OCI-LY7 (cell line): ENCODE measurements around the gene WDR26. TPM values are rescaled to one million over a fixed set of nuclear protein-coding genes. Genes with fewer than 3 reads are reported as not detected.

Experiments used
- BruUV-seq: library from RNA; stranded (reverse); fragments of 400-500 nt; replicated peaks from 2 replicates; lab custom pipeline; 2021; lab: Mats Ljungman, UMichigan
- CTCF ChIA-PET: fragments of 300-600 bp; sonication (Branson Sonifier 250); formaldehyde crosslinking; loops from one replicate; lab custom pipeline; 2022; ENCODE audit warnings: antibody characterized with exemption; ENCODE audit not compliant: unreplicated experiment; lab: Charles Lee
- POLR2A ChIA-PET: fragments of 300-600 bp; sonication (Branson Sonifier 250); formaldehyde crosslinking; loops from one replicate; lab custom pipeline; 2022; ENCODE audit warnings: antibody characterized with exemption; lab: Charles Lee
- DNase-seq: peaks from one replicate; pipeline ENCODE4 v3.0.0-alpha.2; 2015; ENCODE audit warnings: low spot score
- H2AFZ ChIP-seq: fragments of 200-600 bp; sonication (generic), shearing (Covaris generic); 2 replicates; pipeline ENCODE4 v1.6.1; 2014; ENCODE audit warnings: mild to moderate bottlenecking, antibody characterized with exemption, low read length, moderate library complexity
- H3K27ac ChIP-seq: fragments of 200-600 bp; sonication (generic); 2 replicates; pipeline ENCODE4 v1.5.1; 2014; ENCODE audit warnings: mixed run types, low read depth, mild to moderate bottlenecking, moderate library complexity, low read length, inconsistent platforms; ENCODE audit not compliant: poor library complexity, severe bottlenecking
- H3K36me3 ChIP-seq: fragments of 200-600 bp; sonication (generic); 2 replicates; pipeline ENCODE4 v1.6.1; 2014; ENCODE audit warnings: mild to moderate bottlenecking, antibody characterized with exemption, low read length, moderate library complexity, mixed read lengths; ENCODE audit not compliant: insufficient read depth
- H3K4me1 ChIP-seq: fragments of 200-600 bp; sonication (generic); 2 replicates; pipeline ENCODE4 v1.5.1; 2014; ENCODE audit warnings: mild to moderate bottlenecking, low read length; ENCODE audit not compliant: insufficient read depth, poor library complexity, severe bottlenecking
- H3K4me2 ChIP-seq: fragments of 200-600 bp; sonication (generic); 2 replicates; pipeline ENCODE4 v1.6.1; 2014; ENCODE audit warnings: mild to moderate bottlenecking, low read length
- H3K4me3 ChIP-seq: fragments of 200-600 bp; sonication (generic); 2 replicates; pipeline ENCODE4 v1.5.1; 2014; ENCODE audit warnings: mild to moderate bottlenecking, low read depth, low read length; ENCODE audit not compliant: poor library complexity, severe bottlenecking
- H3K79me2 ChIP-seq: fragments of 200-600 bp; sonication (generic); 2 replicates; pipeline ENCODE4 v1.6.1; 2016; ENCODE audit warnings: low read depth, mild to moderate bottlenecking, low read length, moderate library complexity, mixed read lengths; ENCODE audit not compliant: insufficient read depth
- H3K9me2 ChIP-seq: fragments of 200-600 bp; sonication (generic); 2 replicates; pipeline ENCODE4 v1.6.1; 2016; ENCODE audit warnings: mild to moderate bottlenecking, low read length, mixed read lengths; ENCODE audit not compliant: insufficient read depth
- H3K9me3 ChIP-seq: fragments of 200-600 bp; sonication (generic); 2 replicates; pipeline ENCODE4 v1.6.1; 2014; ENCODE audit warnings: mild to moderate bottlenecking, mixed run types, low read length, mixed read lengths
- H4K20me1 ChIP-seq: fragments of 200-600 bp; sonication (generic); 2 replicates; pipeline ENCODE4 v1.6.1; 2014; ENCODE audit warnings: mild to moderate bottlenecking, antibody characterized with exemption, low read length, moderate library complexity, mixed read lengths; ENCODE audit not compliant: insufficient read depth
- CTCF ChIP-seq: fragments of 200-600 bp; sonication (generic); conservative IDR thresholded peaks from 2 replicates; pipeline ENCODE4 v1.5.1; 2014; ENCODE audit warnings: mild to moderate bottlenecking, antibody characterized with exemption, low read length, moderate library complexity, mixed read lengths
- EZH2phosphoT487 ChIP-seq: fragments of 200-600 bp; sonication (generic); IDR thresholded peaks from 2 replicates; pipeline ENCODE4 v1.6.1; 2018; ENCODE audit warnings: low read depth, borderline replicate concordance, mild to moderate bottlenecking, mixed run types, antibody characterized with exemption, low read length, moderate library complexity, mixed read lengths
- intact Hi-C: fragments of 100-400 bp; cut with micrococcal nuclease; formaldehyde crosslinking; loops from one replicate; pipeline ENCODE4 v1.10.0; 2022; ENCODE audit not compliant: unreplicated experiment
- total RNA-seq, 2 experiments: library from RNA; depleted of rRNA in 1 of 2; stranded (reverse); fragments of >200 nt in 1 of 2; shearing (Covaris generic) in 1 of 2; gene quantifications; 2 replicates each; pipeline ENCODE4 v1.2.3, GENCODE V29; 2014 to 2022

The WDR26 gene
- total RNA-seq, 2 experiments from 2014 or later = 32.0 to 77.5 TPM

GRCh38 chr1:224373008-224373590, 61.5 kb downstream of the WDR26 start:
- Histone ChIP-seq H4K20me1 (no peaks in the 10 kb centered on the region), H3K4me3 (no peak overlapping the region), H3K9me2 (no peaks in the 10 kb centered on the region), H3K27ac (no peak overlapping the region), H3K4me2 (no peak overlapping the region), H3K9me3 (no peaks in the 10 kb centered on the region), H3K36me3 (peaks cover 86% of the 10 kb centered on the region), H2AFZ (no peak overlapping the region), H3K4me1 (no peaks in the 10 kb centered on the region), H3K79me2 (no peaks in the 10 kb centered on the region)
- CTCF ChIA-PET = no interaction called here
- POLR2A ChIA-PET = interaction anchor here (1.6 to 5.5 kb wide), 2 partner anchors 8 to 9 kb away, joined by 4 to 28 read pairs; no protein-coding TSS in a partner anchor
- no TSS peak for BruUV-seq
- intact Hi-C loops = no loop called here
- TF ChIP-seq CTCF (no peak), EZH2phosphoT487 (no peak)
- DNase-seq = no peak

GRCh38 chr1:224368409-224368808, 66.2 kb downstream of the WDR26 start:
- Histone ChIP-seq H3K27ac (no peak overlapping the region), H3K4me3 (no peak overlapping the region), H3K9me3 (no peaks in the 10 kb centered on the region), H3K9me2 (no peaks in the 10 kb centered on the region), H3K4me1 (no peaks in the 10 kb centered on the region), H3K79me2 (peaks cover 8% of the 10 kb centered on the region; the same call in 1 of the 2 replicates), H3K4me2 (no peak overlapping the region), H4K20me1 (no peaks in the 10 kb centered on the region), H3K36me3 (peaks cover 93% of the 10 kb centered on the region), H2AFZ (no peak overlapping the region)
- no TSS peak for BruUV-seq
- no peak for DNase-seq
- no peak for TF ChIP-seq CTCF
- no peak for TF ChIP-seq EZH2phosphoT487
- ChIA-PET CTCF (no interaction called here), POLR2A (interaction anchor here (0.9 kb wide), 1 partner anchor 31 kb away, joined by 3 read pairs; no protein-coding TSS in a partner anchor)
- intact Hi-C loops = no loop called here

GRCh38 chr1:224359207-224359606, 75.4 kb downstream of the WDR26 start:
- no peak for DNase-seq
- Histone ChIP-seq H4K20me1 (0 out of 2 replicates have a peak, but pooled peaks cover 7% of the 10 kb centered on the region), H3K4me1 (peaks cover 11% of the 10 kb centered on the region), H2AFZ (no peak overlapping the region), H3K9me3 (no peaks in the 10 kb centered on the region), H3K27ac (no peak overlapping the region), H3K4me3 (no peak overlapping the region), H3K9me2 (no peaks in the 10 kb centered on the region), H3K4me2 (peak overlapping the region; percentile 2; the same call in 1 of the 2 replicates), H3K36me3 (peaks cover 15% of the 10 kb centered on the region), H3K79me2 (peaks cover 38% of the 10 kb centered on the region; the same call in 1 of the 2 replicates)
- ChIA-PET CTCF (no interaction called here), POLR2A (interaction anchor here (0.6 to 0.9 kb wide), 3 partner anchors 11 to 95 kb away, joined by 3 to 5 read pairs (median 3); no protein-coding TSS in a partner anchor)
- no TSS peak for BruUV-seq
- intact Hi-C loops = loop anchor here (5.0 kb wide), 1 partner anchor 73 kb away; the partner anchor contains the start of gene WDR26
- no peak for TF ChIP-seq CTCF
- TF ChIP-seq EZH2phosphoT487 = no peak
